Omental fat pad (tissue), 4 donors: ENCODE results near the gene NR2C2. TPM values are rescaled to one million over a fixed set of nuclear protein-coding genes. Genes with fewer than 3 reads are reported as not detected.

ENCODE experiments used
- ATAC-seq: fragments of 150-250 bp; one replicate; pipeline ENCODE4 v1.9.1; 2016; ENCODE audit warnings: mild to moderate bottlenecking, moderate library complexity; ENCODE audit not compliant: low FRiP score
- DNase-seq: peaks from one replicate; pipeline ENCODE4 v3.0.0-alpha.2; 2019; ENCODE audit warnings: low spot score
- total RNA-seq, 4 donors: library from RNA; depleted of rRNA; stranded (reverse); fragments of >200 nt; gene quantifications; one replicate each; pipeline ENCODE4 v1.1.0, GENCODE V29; 2016
- TF ChIP-seq, protein P1 (sequence below), 3 donors: fragments of 450-650 bp; IDR thresholded peaks; one replicate each; pipeline ENCODE4 v1.5.1; 2016 to 2017; ENCODE audit warnings: antibody characterized with exemption in 3 of 3, mild to moderate bottlenecking in 3 of 3, moderate library complexity in 2 of 3

Gene NR2C2
- total RNA-seq, 4 donors from 2014 or later: 25.8 to 45.1 (median 37.8) TPM

DNA sequence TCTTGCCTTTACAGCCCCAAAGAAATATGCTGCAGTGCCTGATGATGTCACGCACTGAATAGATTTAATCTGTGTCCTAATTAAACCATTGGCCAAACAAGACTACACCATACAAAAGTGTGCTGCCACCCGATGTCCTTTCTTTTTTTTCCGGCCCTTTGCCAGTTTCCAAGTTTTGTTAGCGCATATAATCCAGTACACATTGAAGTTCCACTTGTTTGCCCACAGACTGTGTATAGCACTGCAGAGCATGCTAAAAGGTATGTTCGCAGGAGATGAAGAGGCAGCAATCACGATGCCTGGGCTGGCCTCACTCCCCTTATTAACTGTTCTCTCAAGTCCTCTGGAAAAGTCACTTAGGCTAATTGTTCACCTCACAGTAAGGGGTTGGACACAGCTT is 90.9 kb downstream of the NR2C2 start:
- no peak for DNase-seq
- no peak for ATAC-seq
- TF ChIP-seq, protein P1, sequence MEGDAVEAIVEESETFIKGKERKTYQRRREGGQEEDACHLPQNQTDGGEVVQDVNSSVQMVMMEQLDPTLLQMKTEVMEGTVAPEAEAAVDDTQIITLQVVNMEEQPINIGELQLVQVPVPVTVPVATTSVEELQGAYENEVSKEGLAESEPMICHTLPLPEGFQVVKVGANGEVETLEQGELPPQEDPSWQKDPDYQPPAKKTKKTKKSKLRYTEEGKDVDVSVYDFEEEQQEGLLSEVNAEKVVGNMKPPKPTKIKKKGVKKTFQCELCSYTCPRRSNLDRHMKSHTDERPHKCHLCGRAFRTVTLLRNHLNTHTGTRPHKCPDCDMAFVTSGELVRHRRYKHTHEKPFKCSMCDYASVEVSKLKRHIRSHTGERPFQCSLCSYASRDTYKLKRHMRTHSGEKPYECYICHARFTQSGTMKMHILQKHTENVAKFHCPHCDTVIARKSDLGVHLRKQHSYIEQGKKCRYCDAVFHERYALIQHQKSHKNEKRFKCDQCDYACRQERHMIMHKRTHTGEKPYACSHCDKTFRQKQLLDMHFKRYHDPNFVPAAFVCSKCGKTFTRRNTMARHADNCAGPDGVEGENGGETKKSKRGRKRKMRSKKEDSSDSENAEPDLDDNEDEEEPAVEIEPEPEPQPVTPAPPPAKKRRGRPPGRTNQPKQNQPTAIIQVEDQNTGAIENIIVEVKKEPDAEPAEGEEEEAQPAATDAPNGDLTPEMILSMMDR (IDR thresholded peaks at IDR 0.05): no peak

DNA sequence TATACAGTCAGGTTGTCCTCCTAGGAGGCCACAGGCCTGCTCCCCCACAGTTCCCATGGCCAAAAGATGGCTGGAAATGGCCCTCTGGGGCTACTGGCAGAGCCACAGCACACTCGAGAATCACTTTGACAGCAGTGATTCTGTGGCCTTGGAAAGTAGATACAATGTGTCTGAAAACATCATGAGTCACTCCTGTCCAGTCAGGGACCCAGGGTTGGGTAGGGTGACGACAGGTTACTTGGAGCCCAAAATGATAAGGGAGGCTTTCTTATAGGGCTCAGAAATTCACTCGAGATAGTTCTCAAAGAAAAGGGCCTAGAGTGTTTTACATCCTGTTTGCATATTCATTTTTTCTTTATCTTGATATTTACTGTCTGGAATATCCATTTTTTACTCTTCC is 93.5 kb downstream of the NR2C2 start:
- ATAC-seq: no peak
- no peak for DNase-seq

GRCh38 chr3:15041950-15042349 is 94.6 kb downstream of the NR2C2 start:
- TF ChIP-seq, protein P1 (IDR thresholded peaks at IDR 0.05): no peak
- ATAC-seq (no peak), DNase-seq (no peak)

More for the DNA sequence above, 93.5 kb downstream of the NR2C2 start:
- TF ChIP-seq, protein P1 (IDR thresholded peaks at IDR 0.05): no peak

DNA sequence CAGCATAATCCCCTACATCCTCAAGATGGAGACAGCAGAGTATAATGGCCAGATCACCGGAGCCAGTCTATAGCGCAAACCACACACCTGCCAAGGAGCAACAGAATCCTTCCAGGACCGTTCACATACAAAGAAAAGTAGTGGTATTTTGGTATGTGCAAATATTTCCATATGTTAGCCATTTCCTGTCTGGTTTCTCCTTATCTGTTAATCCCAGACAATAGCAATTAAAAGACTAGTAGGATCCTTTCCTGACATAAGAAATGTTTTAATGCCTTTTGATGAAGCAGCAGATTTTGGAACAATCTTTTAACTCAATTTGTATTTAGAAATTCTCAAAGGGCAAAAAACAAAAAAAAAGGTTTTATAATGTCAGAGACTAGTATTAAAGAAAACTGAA is 95.6 kb downstream of the NR2C2 start:
- TF ChIP-seq, protein P1 (IDR thresholded peaks at IDR 0.05): no peak
- DNase-seq: no peak
- no peak for ATAC-seq

DNA sequence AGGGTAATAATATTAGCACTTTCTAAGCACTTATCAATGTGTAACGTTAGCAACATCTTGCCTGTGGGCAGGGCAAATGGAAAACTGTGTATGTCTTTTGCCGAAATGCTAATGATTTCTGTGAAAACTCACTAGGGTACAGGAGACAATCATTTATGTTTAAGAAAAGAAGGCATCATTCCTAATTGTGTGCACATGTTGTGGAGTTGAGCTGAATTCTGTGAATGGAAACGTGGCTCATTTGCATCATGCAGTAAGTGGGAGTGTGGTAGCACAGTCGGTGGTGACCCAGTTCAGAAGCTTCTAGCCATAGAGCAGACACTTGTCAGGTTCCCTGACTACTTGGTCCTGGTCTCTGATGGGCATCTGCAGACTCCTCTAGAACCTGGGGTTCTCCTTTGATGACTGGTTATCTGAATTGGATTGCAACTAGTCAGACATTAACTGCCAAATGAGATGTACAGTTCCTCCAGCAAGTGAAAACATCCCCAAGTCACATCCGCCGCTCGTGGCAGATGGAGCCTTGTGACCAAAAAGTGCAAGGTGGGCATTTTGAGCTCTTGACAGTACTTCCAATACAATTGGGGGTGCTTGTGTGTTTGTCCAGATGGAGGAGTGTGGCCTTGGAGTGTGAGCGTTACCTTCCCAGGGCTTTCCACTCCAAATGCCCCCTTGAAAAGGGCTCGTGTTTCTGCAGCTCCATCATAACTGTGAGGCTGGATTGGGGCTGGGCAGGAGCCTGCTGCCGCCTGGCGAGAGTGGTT is 96.2 kb downstream of the NR2C2 start:
- TF ChIP-seq, protein P1 (IDR thresholded peaks at IDR 0.05): no peak
- DNase-seq (no peak), ATAC-seq (no peak)

DNA sequence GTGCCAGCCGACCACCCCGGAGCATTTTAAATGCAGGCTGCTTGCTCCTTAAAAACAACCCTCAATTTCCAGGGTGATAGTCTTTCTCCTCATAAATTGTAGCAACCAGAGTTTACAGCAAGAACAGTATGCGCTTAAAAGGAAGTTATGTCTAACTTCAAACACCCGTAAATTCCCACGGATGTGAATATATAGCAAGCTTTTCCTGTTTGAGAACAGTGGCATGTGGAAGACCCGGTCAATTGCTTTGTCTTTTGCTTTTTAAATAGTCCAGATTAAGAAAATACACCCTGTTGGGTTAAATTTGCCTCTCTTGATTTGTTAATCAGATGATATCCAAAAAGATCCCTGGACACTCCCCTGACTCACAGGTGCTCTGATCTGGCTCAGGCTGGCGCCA is 96.9 kb downstream of the NR2C2 start:
- no peak for ATAC-seq
- TF ChIP-seq, protein P1 (IDR thresholded peaks at IDR 0.05): no peak
- DNase-seq: no peak

DNA sequence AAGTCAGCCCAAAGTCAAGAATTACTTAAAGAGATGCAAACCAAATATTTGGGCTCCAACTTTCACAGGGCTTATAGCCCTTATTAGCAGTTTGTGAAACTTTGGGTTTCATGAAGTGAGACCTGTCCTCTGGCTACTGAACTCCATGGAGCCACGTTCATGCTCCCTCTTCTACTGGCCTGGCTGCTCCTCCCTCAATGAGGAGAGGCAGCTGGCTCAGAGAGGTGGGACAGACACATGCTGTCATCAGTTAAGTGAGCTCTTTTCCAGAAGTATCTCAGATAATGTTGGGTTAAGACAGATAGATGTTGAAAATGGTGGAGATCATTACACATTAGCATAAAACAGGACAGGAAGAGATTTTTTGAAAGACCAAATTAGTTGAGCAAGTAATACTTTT is 98.3 kb downstream of the NR2C2 start:
- ATAC-seq: no peak
- TF ChIP-seq, protein P1 (IDR thresholded peaks at IDR 0.05): no peak
- no peak for DNase-seq
